ENCODE results near the gene FGD3. TPM values are rescaled to one million over a fixed set of nuclear protein-coding genes. Genes with fewer than 3 reads are reported as not detected.

Gene FGD3
- total and polyA plus RNA-seq, 2 donors (not counting 1 experiment from before 2014, with no cell fraction given) = not detected

DNA sequence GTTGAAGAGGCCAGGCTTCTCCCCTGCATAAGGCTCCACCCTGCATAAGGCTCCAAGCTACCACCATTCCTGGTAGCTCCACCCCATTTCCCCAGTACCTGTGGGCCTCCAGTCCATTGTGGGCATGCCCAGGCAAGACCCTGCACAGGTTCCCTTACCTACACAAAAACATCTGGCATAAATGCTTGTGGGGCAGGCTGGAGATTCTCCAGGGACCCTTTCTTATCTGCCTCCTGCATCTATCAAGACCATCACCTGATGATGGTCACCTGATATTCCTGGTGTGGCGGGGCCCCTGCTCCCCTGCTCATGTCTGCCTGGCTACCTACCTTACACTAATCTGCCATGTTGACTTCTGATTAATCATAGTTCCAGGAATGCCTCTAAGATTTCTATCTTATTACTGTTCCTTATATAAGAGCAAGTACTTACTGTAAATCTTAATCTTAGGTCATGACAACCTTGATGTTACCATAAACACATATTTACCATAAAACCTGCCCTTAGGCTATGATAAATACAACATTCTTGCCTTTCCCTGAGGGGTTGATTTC, 41.0 kb downstream of the FGD3 start:
- Histone ChIP-seq H3K9me3 (ENCODE audit: control insufficient read depth, insufficient read depth, low read depth, low read length) (no peaks in the 10 kb centered on the region), H3K27me3 (ENCODE audit: control insufficient read depth, insufficient read depth, low read length) (no peaks in the 10 kb centered on the region), H3K4me2 (ENCODE audit: extremely low read depth, insufficient read depth, low read length) (no peak overlapping the region), H4K20me1 (ENCODE audit: control insufficient read depth, extremely low read depth, insufficient read depth, low read length) (no peaks in the 10 kb centered on the region), H3K4me3 (replicated peaks in 1 of 4; ENCODE audit: control extremely low read depth in 1 of 4, insufficient read depth in 1 of 4, low read depth in 3 of 4, low read length in 4 of 4) (no peak overlapping the region), H3K79me2 (ENCODE audit: control insufficient read depth, insufficient read depth, low read length) (no peaks in the 10 kb centered on the region), H3K9ac (ENCODE audit: insufficient read depth, low read length) (no peak overlapping the region), H3K36me3 (ENCODE audit: control insufficient read depth, insufficient read depth, low read length) (no peaks in the 10 kb centered on the region), H2AFZ (ENCODE audit: low read length) (no peak overlapping the region), H3K4me1 (ENCODE audit: control insufficient read depth, extremely low read depth, insufficient read depth, low read length) (no peaks in the 10 kb centered on the region), H3K27ac (ENCODE audit: insufficient read depth, low read length) (no peak overlapping the region)
- no peak for DNase-seq (ENCODE audit: low read depth in 2 of 2)
- TF ChIP-seq EZH2 (IDR thresholded peaks at IDR 0.05; ENCODE audit: low read length, missing control alignments) (no peak), CTCF (conservative IDR thresholded peaks at IDR 0.05 in 1 of 2, IDR thresholded peaks at IDR 0.05 in 1 of 2; ENCODE audit: low read depth in 1 of 2, low read length in 2 of 2) (no peak)

DNA sequence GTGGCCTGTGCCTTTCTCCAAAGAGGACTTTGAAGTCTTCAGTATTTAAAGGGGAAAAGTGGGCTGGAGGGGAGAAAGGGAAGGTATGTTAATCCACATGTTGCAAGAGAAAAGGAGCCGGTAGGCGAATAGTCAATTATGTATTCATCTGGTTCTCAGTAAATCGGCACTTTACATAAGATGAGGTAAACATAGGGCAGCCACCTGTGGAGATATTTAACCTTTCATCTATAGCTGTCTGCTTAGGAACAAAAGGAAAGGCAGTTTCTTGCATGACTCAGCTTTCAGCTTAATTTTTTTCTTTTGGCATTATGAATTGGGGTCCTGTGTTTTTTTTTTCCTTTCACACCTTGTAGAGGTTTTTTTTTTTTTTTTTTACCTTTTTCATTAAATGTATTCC, 42.2 kb downstream of the FGD3 start:
- Histone ChIP-seq H3K9me3 (ENCODE audit: control insufficient read depth, insufficient read depth, low read depth, low read length) (no peaks in the 10 kb centered on the region), H3K4me3 (replicated peaks in 1 of 4; ENCODE audit: control extremely low read depth in 1 of 4, insufficient read depth in 1 of 4, low read depth in 3 of 4, low read length in 4 of 4) (no peak overlapping the region), H2AFZ (ENCODE audit: low read length) (no peak overlapping the region), H3K4me2 (ENCODE audit: extremely low read depth, insufficient read depth, low read length) (no peak overlapping the region), H3K27ac (ENCODE audit: insufficient read depth, low read length) (no peak overlapping the region), H3K4me1 (ENCODE audit: control insufficient read depth, extremely low read depth, insufficient read depth, low read length) (no peaks in the 10 kb centered on the region), H3K9ac (ENCODE audit: insufficient read depth, low read length) (no peak overlapping the region), H3K27me3 (ENCODE audit: control insufficient read depth, insufficient read depth, low read length) (no peaks in the 10 kb centered on the region), H3K79me2 (ENCODE audit: control insufficient read depth, insufficient read depth, low read length) (no peaks in the 10 kb centered on the region), H4K20me1 (ENCODE audit: control insufficient read depth, extremely low read depth, insufficient read depth, low read length) (no peaks in the 10 kb centered on the region), H3K36me3 (ENCODE audit: control insufficient read depth, insufficient read depth, low read length) (no peaks in the 10 kb centered on the region)
- DNase-seq (ENCODE audit: low read depth in 2 of 2) = no peak
- TF ChIP-seq EZH2 (IDR thresholded peaks at IDR 0.05; ENCODE audit: low read length, missing control alignments) = no peak
- no peak for TF ChIP-seq CTCF (conservative IDR thresholded peaks at IDR 0.05 in 1 of 2, IDR thresholded peaks at IDR 0.05 in 1 of 2; ENCODE audit: low read depth in 1 of 2, low read length in 2 of 2)

- H3K4me3 ChIP-seq (replicated peaks in 1 of 4; ENCODE audit: control extremely low read depth in 1 of 4, insufficient read depth in 1 of 4, low read depth in 3 of 4, low read length in 4 of 4) = no peak overlapping the region
- no peaks in the 10 kb centered on the region for H3K27me3 ChIP-seq (ENCODE audit: control insufficient read depth, insufficient read depth, low read length)
- no peak overlapping the region for H2AFZ ChIP-seq (ENCODE audit: low read length)
- no peaks in the 10 kb centered on the region for H3K9me3 ChIP-seq (ENCODE audit: control insufficient read depth, insufficient read depth, low read depth, low read length)
- H3K9ac ChIP-seq (ENCODE audit: insufficient read depth, low read length) = no peak overlapping the region
- no peaks in the 10 kb centered on the region for H3K4me1 ChIP-seq (ENCODE audit: control insufficient read depth, extremely low read depth, insufficient read depth, low read length)
- no peak for DNase-seq (ENCODE audit: low read depth in 2 of 2)
- no peaks in the 10 kb centered on the region for H3K36me3 ChIP-seq (ENCODE audit: control insufficient read depth, insufficient read depth, low read length)
- H3K4me2 ChIP-seq (ENCODE audit: extremely low read depth, insufficient read depth, low read length) = no peak overlapping the region
- no peaks in the 10 kb centered on the region for H3K79me2 ChIP-seq (ENCODE audit: control insufficient read depth, insufficient read depth, low read length)
- TF ChIP-seq CTCF (conservative IDR thresholded peaks at IDR 0.05 in 1 of 2, IDR thresholded peaks at IDR 0.05 in 1 of 2; ENCODE audit: low read depth in 1 of 2, low read length in 2 of 2) (no peak), EZH2 (IDR thresholded peaks at IDR 0.05; ENCODE audit: low read length, missing control alignments) (no peak)
- H3K27ac ChIP-seq (ENCODE audit: insufficient read depth, low read length) = no peak overlapping the region
- no peaks in the 10 kb centered on the region for H4K20me1 ChIP-seq (ENCODE audit: control insufficient read depth, extremely low read depth, insufficient read depth, low read length)
Observed at GRCh38 chr9:92990461-92990860, 43.1 kb downstream of the FGD3 start.

All from fibroblast of lung (primary cell).